ENCODE measurements around the gene GLG1. TPM values are rescaled to one million over a fixed set of nuclear protein-coding genes. Genes with fewer than 3 reads are reported as not detected.
"Not testable (repeated sequence)": the region's sequence is repeated elsewhere in the genome, so short reads cannot be mapped to it uniquely, and the experiment has no call there.

GLG1 gene
- total RNA-seq, 8 experiments from 2014 or later, result 69.9 to 171 (median 90.4) TPM

GRCh38 chr16:74565378-74565777 lies 41.5 kb downstream of the GLG1 start:
- no peak overlapping the region for H3K27ac ChIP-seq
- WGBS, 10 experiments, result 76 to 100% (median 92%) methylated on average over 1 to 5 of the region's 5 CpGs
- in situ Hi-C loops (cut with MboI; ENCODE audit: low pct_unique_long_range_greater_than_20kb in 2 of 9, low sequenced_read_pairs in 9 of 9, unreplicated experiment in 9 of 9), result no loop called here
- no peak for ATAC-seq (replicated peaks in 6 of 8)
- no peaks in the 10 kb centered on the region for H3K4me1 ChIP-seq (replicated peaks in 1 of 2)
- no peak overlapping the region for H3K4me3 ChIP-seq

- no peak overlapping the region for H3K4me3 ChIP-seq
- in situ Hi-C loops (cut with MboI; ENCODE audit: low pct_unique_long_range_greater_than_20kb in 2 of 9, low sequenced_read_pairs in 9 of 9, unreplicated experiment in 9 of 9), result no loop called here
- 100% methylated on average over 1 of the region's 1 CpG; no CpG with 5 or more reads in 7 of the 10 experiments for WGBS, 10 experiments
- ATAC-seq (replicated peaks in 6 of 8), result no peak
- H3K27ac ChIP-seq, result no peak overlapping the region
- H3K4me1 ChIP-seq (replicated peaks in 1 of 2), result no peaks in the 10 kb centered on the region
Observed at GRCh38 chr16:74564451-74564984, 42.4 kb downstream of the GLG1 start.

GRCh38 chr16:74563828-74564263 lies 43.1 kb downstream of the GLG1 start:
- no peak overlapping the region for H3K4me3 ChIP-seq
- H3K27ac ChIP-seq, result no peak overlapping the region
- 78 to 100% (median 98%) methylated on average over 1 to 7 of the region's 7 CpGs; no CpG with 5 or more reads in 5 of the 10 experiments for WGBS, 10 experiments
- in situ Hi-C loops (cut with MboI; ENCODE audit: low pct_unique_long_range_greater_than_20kb in 2 of 9, low sequenced_read_pairs in 9 of 9, unreplicated experiment in 9 of 9), result no loop called here
- H3K4me1 ChIP-seq (replicated peaks in 1 of 2), result no peaks in the 10 kb centered on the region
- peak in 6 of 8 experiments; percentile 34 to 82 (median 40) for ATAC-seq (replicated peaks in 6 of 8)

- in situ Hi-C loops (cut with MboI; ENCODE audit: low pct_unique_long_range_greater_than_20kb in 2 of 9, low sequenced_read_pairs in 9 of 9, unreplicated experiment in 9 of 9), result no loop called here
- no peak for ATAC-seq (replicated peaks in 6 of 8)
- 50 to 100% (median 87%) methylated on average over 1 of the region's 1 CpG; no CpG with 5 or more reads in 4 of the 10 experiments for WGBS, 10 experiments
Observed at GRCh38 chr16:74562117-74562516, 44.8 kb downstream of the GLG1 start.

GRCh38 chr16:74561626-74562025 lies 45.3 kb downstream of the GLG1 start:
- H3K4me3 ChIP-seq, result no peak overlapping the region
- peak in 3 of 8 experiments; percentile 32 to 46 (median 44) for ATAC-seq (replicated peaks in 6 of 8)
- no peaks in the 10 kb centered on the region for H3K4me1 ChIP-seq (replicated peaks in 1 of 2)
- no peak overlapping the region for H3K27ac ChIP-seq
- in situ Hi-C loops (cut with MboI; ENCODE audit: low pct_unique_long_range_greater_than_20kb in 2 of 9, low sequenced_read_pairs in 9 of 9, unreplicated experiment in 9 of 9), result no loop called here
- WGBS, 10 experiments, result 33 to 100% (median 86%) methylated on average over 1 to 2 of the region's 2 CpGs

More at GRCh38 chr16:74562117-74562516, 44.8 kb downstream of the GLG1 start:
- Histone ChIP-seq H3K4me1 (replicated peaks in 1 of 2) (no peaks in the 10 kb centered on the region), H3K4me3 (no peak overlapping the region), H3K27ac (no peak overlapping the region)

- H3K27ac ChIP-seq, result no peak overlapping the region
- WGBS, 10 experiments, result 71 to 96% (median 93%) methylated on average over 1 to 3 of the region's 3 CpGs; no CpG with 5 or more reads in 2 of the 10 experiments
- ATAC-seq (replicated peaks in 6 of 8), result peak in 1 of 8 experiments; percentile 30
- no peaks in the 10 kb centered on the region for H3K4me1 ChIP-seq (replicated peaks in 1 of 2)
- in situ Hi-C loops (cut with MboI; ENCODE audit: low pct_unique_long_range_greater_than_20kb in 2 of 9, low sequenced_read_pairs in 9 of 9, unreplicated experiment in 9 of 9), result no loop called here
- H3K4me3 ChIP-seq, result no peak overlapping the region
Observed at GRCh38 chr16:74560912-74561311, 46.0 kb downstream of the GLG1 start.

GRCh38 chr16:74558873-74559272 lies 48.0 kb downstream of the GLG1 start:
- H3K4me3 ChIP-seq, result no peak overlapping the region
- H3K27ac ChIP-seq, result no peak overlapping the region
- 72 to 100% (median 87%) methylated on average over 1 to 4 of the region's 4 CpGs; no CpG with 5 or more reads in 3 of the 10 experiments for WGBS, 10 experiments
- no peaks in the 10 kb centered on the region for H3K4me1 ChIP-seq (replicated peaks in 1 of 2)
- no peak for ATAC-seq (replicated peaks in 6 of 8)
- in situ Hi-C loops (cut with MboI; ENCODE audit: low pct_unique_long_range_greater_than_20kb in 2 of 9, low sequenced_read_pairs in 9 of 9, unreplicated experiment in 9 of 9), result no loop called here

GRCh38 chr16:74557275-74557674 lies 49.6 kb downstream of the GLG1 start:
- H3K27ac ChIP-seq, result no peak overlapping the region
- H3K4me1 ChIP-seq (replicated peaks in 1 of 2), result no peaks in the 10 kb centered on the region
- peak in 1 of 8 experiments; percentile 12 for ATAC-seq (replicated peaks in 6 of 8)
- 80 to 100% (median 100%) methylated on average over 1 of the region's 1 CpG; no CpG with 5 or more reads in 5 of the 10 experiments for WGBS, 10 experiments
- no peak overlapping the region for H3K4me3 ChIP-seq
- in situ Hi-C loops (cut with MboI; ENCODE audit: low pct_unique_long_range_greater_than_20kb in 2 of 9, low sequenced_read_pairs in 9 of 9, unreplicated experiment in 9 of 9), result no loop called here

- in situ Hi-C loops (cut with MboI; ENCODE audit: low pct_unique_long_range_greater_than_20kb in 2 of 9, low sequenced_read_pairs in 9 of 9, unreplicated experiment in 9 of 9), result no loop called here
- ATAC-seq (replicated peaks in 6 of 8), result no peak
Observed at GRCh38 chr16:74556375-74556922, 50.5 kb downstream of the GLG1 start.

GRCh38 chr16:74552357-74552756 lies 54.6 kb downstream of the GLG1 start:
- peak in 1 of 8 experiments; percentile 41 for ATAC-seq (replicated peaks in 6 of 8)
- in situ Hi-C loops (cut with MboI; ENCODE audit: low pct_unique_long_range_greater_than_20kb in 2 of 9, low sequenced_read_pairs in 9 of 9, unreplicated experiment in 9 of 9); H3K27ac ChIP-seq; H3K4me3 ChIP-seq; H3K4me1 ChIP-seq (replicated peaks in 1 of 2): not testable (repeated sequence)
- no CpG with 5 or more reads among the region's 6 CpGs for WGBS, 10 experiments

More at GRCh38 chr16:74556375-74556922, 50.5 kb downstream of the GLG1 start:
- Histone ChIP-seq H3K27ac (no peak overlapping the region), H3K4me1 (replicated peaks in 1 of 2) (no peaks in the 10 kb centered on the region), H3K4me3 (no peak overlapping the region)
- 83 to 100% (median 96%) methylated on average over 1 of the region's 1 CpG; no CpG with 5 or more reads in 6 of the 10 experiments for WGBS, 10 experiments

GRCh38 chr16:74550227-74551019 lies 56.5 kb downstream of the GLG1 start:
- 0 to 100% (median 86%) methylated on average over 1 to 2 of the region's 7 CpGs; no CpG with 5 or more reads in 5 of the 10 experiments for WGBS, 10 experiments
- H3K4me3 ChIP-seq; in situ Hi-C loops (cut with MboI; ENCODE audit: low pct_unique_long_range_greater_than_20kb in 2 of 9, low sequenced_read_pairs in 9 of 9, unreplicated experiment in 9 of 9); H3K27ac ChIP-seq; ATAC-seq (replicated peaks in 6 of 8); H3K4me1 ChIP-seq (replicated peaks in 1 of 2): not testable (repeated sequence)

- in situ Hi-C loops (cut with MboI; ENCODE audit: low pct_unique_long_range_greater_than_20kb in 2 of 9, low sequenced_read_pairs in 9 of 9, unreplicated experiment in 9 of 9); H3K4me1 ChIP-seq (replicated peaks in 1 of 2); ATAC-seq (replicated peaks in 6 of 8); H3K27ac ChIP-seq; H3K4me3 ChIP-seq: not testable (repeated sequence)
- 93 to 100% (median 100%) methylated on average over 1 to 3 of the region's 4 CpGs; no CpG with 5 or more reads in 7 of the 10 experiments for WGBS, 10 experiments
Observed at GRCh38 chr16:74546112-74546511, 60.8 kb downstream of the GLG1 start.

GRCh38 chr16:74542911-74543578 lies 63.9 kb downstream of the GLG1 start:
- ATAC-seq (replicated peaks in 6 of 8), result peak in 5 of 8 experiments; percentile 24 to 71 (median 30)
- H3K27ac ChIP-seq; H3K4me1 ChIP-seq (replicated peaks in 1 of 2); in situ Hi-C loops (cut with MboI; ENCODE audit: low pct_unique_long_range_greater_than_20kb in 2 of 9, low sequenced_read_pairs in 9 of 9, unreplicated experiment in 9 of 9); H3K4me3 ChIP-seq: not testable (repeated sequence)
- WGBS, 10 experiments, result no CpG with 5 or more reads among the region's 3 CpGs

Measured in motor neuron (in vitro differentiated cells).